Liver (tissue), 9 donors: ENCODE measurements around the gene FRMD5. TPM values are rescaled to one million over a fixed set of nuclear protein-coding genes. Genes with fewer than 3 reads are reported as not detected.

ENCODE experiments used
- DNase-seq: peaks from one replicate; pipeline ENCODE4 v3.0.0-alpha.2; 2017; ENCODE audit warnings: low spot score
- H3K27ac ChIP-seq, 2 donors: one replicate each; pipeline ENCODE4 v1.7.0; 2013; ENCODE audit warnings: inconsistent platforms in 2 of 2, low read length in 2 of 2, control low read depth in 1 of 2, low read depth in 1 of 2, mild to moderate bottlenecking in 1 of 2
- H3K27me3 ChIP-seq, 4 donors: one replicate each; pipeline versions ENCODE4 v1.6.1 to v1.7.0; 2013; ENCODE audit warnings: low read length in 3 of 4, inconsistent platforms in 1 of 4, mild to moderate bottlenecking in 1 of 4, moderate library complexity in 1 of 4; ENCODE audit not compliant: control insufficient read depth in 4 of 4, insufficient read depth in 4 of 4
- H3K36me3 ChIP-seq, 4 donors: one replicate each; pipeline versions ENCODE4 v1.6.1 to v1.7.0; 2013; ENCODE audit warnings: low read length in 3 of 4, mild to moderate bottlenecking in 3 of 4, low read depth in 1 of 4, moderate library complexity in 1 of 4; ENCODE audit not compliant: control insufficient read depth in 4 of 4, insufficient read depth in 3 of 4
- H3K4me1 ChIP-seq, 4 donors: one replicate each; pipeline versions ENCODE4 v1.6.1 to v1.7.0; 2013; ENCODE audit warnings: low read length in 3 of 4, mild to moderate bottlenecking in 3 of 4, moderate library complexity in 1 of 4; ENCODE audit not compliant: control insufficient read depth in 4 of 4, insufficient read depth in 4 of 4
- H3K4me3 ChIP-seq, 3 donors: one replicate each; pipeline versions ENCODE4 v1.6.1 to v1.7.0; 2013; ENCODE audit warnings: low read length in 3 of 3, control low read depth in 1 of 3, low read depth in 1 of 3, mild to moderate bottlenecking in 1 of 3
- H3K9ac ChIP-seq, 2 donors: one replicate each; pipeline ENCODE4 v1.7.0; 2013; ENCODE audit warnings: low read length in 2 of 2, mild to moderate bottlenecking in 2 of 2, moderate library complexity in 2 of 2, control low read depth in 1 of 2, low read depth in 1 of 2
- H3K9me3 ChIP-seq, 4 donors: one replicate each; pipeline versions ENCODE4 v1.6.1 to v1.7.0; 2013; ENCODE audit warnings: low read length in 3 of 4; ENCODE audit not compliant: control insufficient read depth in 4 of 4
- EGR1 ChIP-seq, 2 donors: IDR thresholded peaks; 2 replicates each; pipeline ENCODE4 v1.6.1; 2016 to 2018; ENCODE audit warnings: antibody characterized with exemption in 2 of 2, low read depth in 2 of 2
- FOXA1 ChIP-seq: IDR thresholded peaks from 2 replicates; pipeline ENCODE4 v1.6.1; 2016; ENCODE audit warnings: antibody characterized with exemption
- FOXA2 ChIP-seq: IDR thresholded peaks from 2 replicates; pipeline ENCODE4 v1.6.1; 2016; ENCODE audit warnings: antibody characterized with exemption
- HNF4A ChIP-seq, 2 donors: conservative IDR thresholded peaks; 2 replicates each; pipeline ENCODE4 v1.6.1; 2016; ENCODE audit warnings: antibody characterized with exemption in 2 of 2, mild to moderate bottlenecking in 2 of 2
- HNF4G ChIP-seq: IDR thresholded peaks from 2 replicates; pipeline ENCODE4 v1.6.1; 2016; ENCODE audit warnings: antibody characterized with exemption
- JUND ChIP-seq, 2 donors: IDR thresholded peaks; 2 replicates each; pipeline ENCODE4 v1.6.1; 2016; ENCODE audit warnings: antibody characterized with exemption in 2 of 2
- NR2F2 ChIP-seq: IDR thresholded peaks from 2 replicates; pipeline ENCODE4 v1.6.1; 2016; ENCODE audit warnings: antibody characterized with exemption
- RAD21 ChIP-seq, 2 donors: IDR thresholded peaks; 2 replicates each; pipeline ENCODE4 v1.6.1; 2016; ENCODE audit warnings: antibody characterized with exemption in 2 of 2, mild to moderate bottlenecking in 2 of 2
- RXRA ChIP-seq, 2 donors: IDR thresholded peaks; 2 replicates each; pipeline ENCODE4 v1.6.1; 2017 to 2018; ENCODE audit warnings: antibody characterized with exemption in 2 of 2, mild to moderate bottlenecking in 1 of 2
- SP1 ChIP-seq: IDR thresholded peaks from 2 replicates; pipeline ENCODE4 v1.6.1; 2018; ENCODE audit warnings: antibody characterized with exemption, mild to moderate bottlenecking
- TAF1 ChIP-seq: conservative IDR thresholded peaks from 2 replicates; pipeline ENCODE4 v1.6.1; 2016; ENCODE audit warnings: antibody characterized with exemption, mild to moderate bottlenecking
- WGBS: extraction: QIAGEN DNeasy Blood & Tissue Kit; methylation state at CpG from one replicate; pipeline ENCODE4 v1.1.7; 2013; 5-methylcytosine and 5-hydroxymethylcytosine counted together
- polyA plus RNA-seq, 2 donors: library from polyadenylated mRNA; stranded (reverse) in 1 of 2; unstranded in 1 of 2; fragments of 200-250 nt in 1 of 2; fragments of >200 nt in 1 of 2; fragmentation: Nextera tagmentation in 1 of 2; extraction: Ambion mirVana in 1 of 2; gene quantifications; one replicate each; pipeline versions ENCODE4 v1.2.1 to v1.2.3, GENCODE V29; 2013 to 2015
- total RNA-seq, 2 donors: library from RNA; depleted of rRNA; stranded (reverse); fragments of >200 nt; gene quantifications; one replicate each; pipeline ENCODE4 v1.2.3, GENCODE V29; 2014
- TF ChIP-seq, protein P1 (sequence below): fragments of 150-350 bp; IDR thresholded peaks from 2 replicates; pipeline ENCODE4 v1.5.1; 2017; ENCODE audit warnings: improper control_type of control experiment, low read depth, low read length; ENCODE audit not compliant: missing input control
- TF ChIP-seq, protein P2 (sequence below): IDR thresholded peaks from 2 replicates; pipeline ENCODE4 v1.6.1; 2016; ENCODE audit warnings: antibody characterized with exemption
- TF ChIP-seq, protein P3 (sequence below): IDR thresholded peaks from 2 replicates; pipeline ENCODE4 v1.6.1; 2016; ENCODE audit warnings: antibody characterized with exemption, mild to moderate bottlenecking
- TF ChIP-seq, protein P4 (sequence below): IDR thresholded peaks from 2 replicates; pipeline ENCODE4 v1.6.1; 2016; ENCODE audit warnings: antibody characterized with exemption
- donor health status: healthy.
- donor health status: healthy.
- donor health status: healthy.
- donor health status: healthy.
- donor health status: healthy.

FRMD5 gene
- total and polyA plus RNA-seq, 4 donors: 0.01 to 0.25 TPM; not detected in 2

DNA sequence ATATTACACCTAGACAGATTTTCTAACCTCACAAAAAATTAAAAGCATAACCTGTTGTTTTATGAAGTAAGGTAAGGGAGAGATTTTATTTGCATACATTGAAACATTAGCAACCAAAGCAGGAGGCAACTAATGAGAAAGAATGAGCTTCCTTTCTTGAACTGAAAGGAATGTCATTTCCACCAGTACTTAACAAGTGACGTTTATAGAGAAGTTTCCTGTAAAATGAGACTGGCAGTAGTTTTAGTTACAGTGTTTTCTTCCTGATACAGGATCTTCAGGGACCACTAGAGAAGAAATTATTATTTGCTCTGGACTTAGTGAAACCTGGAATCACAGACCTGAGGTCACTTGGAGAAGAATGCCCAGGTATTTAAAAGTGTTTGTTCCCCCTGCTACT lies 27.4 kb upstream of the FRMD5 start:
- Histone ChIP-seq H3K9me3 (no peaks in the 10 kb centered on the region), H3K4me1 (no peaks in the 10 kb centered on the region), H3K27ac (no peak overlapping the region), H3K9ac (no peak overlapping the region), H3K4me3 (no peak overlapping the region), H3K36me3 (no peaks in the 10 kb centered on the region), H3K27me3 (peaks cover 0 to 6% (median under 1%) of the 10 kb centered on the region in 4 donors)
- TF ChIP-seq, protein P1, sequence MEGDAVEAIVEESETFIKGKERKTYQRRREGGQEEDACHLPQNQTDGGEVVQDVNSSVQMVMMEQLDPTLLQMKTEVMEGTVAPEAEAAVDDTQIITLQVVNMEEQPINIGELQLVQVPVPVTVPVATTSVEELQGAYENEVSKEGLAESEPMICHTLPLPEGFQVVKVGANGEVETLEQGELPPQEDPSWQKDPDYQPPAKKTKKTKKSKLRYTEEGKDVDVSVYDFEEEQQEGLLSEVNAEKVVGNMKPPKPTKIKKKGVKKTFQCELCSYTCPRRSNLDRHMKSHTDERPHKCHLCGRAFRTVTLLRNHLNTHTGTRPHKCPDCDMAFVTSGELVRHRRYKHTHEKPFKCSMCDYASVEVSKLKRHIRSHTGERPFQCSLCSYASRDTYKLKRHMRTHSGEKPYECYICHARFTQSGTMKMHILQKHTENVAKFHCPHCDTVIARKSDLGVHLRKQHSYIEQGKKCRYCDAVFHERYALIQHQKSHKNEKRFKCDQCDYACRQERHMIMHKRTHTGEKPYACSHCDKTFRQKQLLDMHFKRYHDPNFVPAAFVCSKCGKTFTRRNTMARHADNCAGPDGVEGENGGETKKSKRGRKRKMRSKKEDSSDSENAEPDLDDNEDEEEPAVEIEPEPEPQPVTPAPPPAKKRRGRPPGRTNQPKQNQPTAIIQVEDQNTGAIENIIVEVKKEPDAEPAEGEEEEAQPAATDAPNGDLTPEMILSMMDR: no peak
- TF ChIP-seq, protein P2, sequence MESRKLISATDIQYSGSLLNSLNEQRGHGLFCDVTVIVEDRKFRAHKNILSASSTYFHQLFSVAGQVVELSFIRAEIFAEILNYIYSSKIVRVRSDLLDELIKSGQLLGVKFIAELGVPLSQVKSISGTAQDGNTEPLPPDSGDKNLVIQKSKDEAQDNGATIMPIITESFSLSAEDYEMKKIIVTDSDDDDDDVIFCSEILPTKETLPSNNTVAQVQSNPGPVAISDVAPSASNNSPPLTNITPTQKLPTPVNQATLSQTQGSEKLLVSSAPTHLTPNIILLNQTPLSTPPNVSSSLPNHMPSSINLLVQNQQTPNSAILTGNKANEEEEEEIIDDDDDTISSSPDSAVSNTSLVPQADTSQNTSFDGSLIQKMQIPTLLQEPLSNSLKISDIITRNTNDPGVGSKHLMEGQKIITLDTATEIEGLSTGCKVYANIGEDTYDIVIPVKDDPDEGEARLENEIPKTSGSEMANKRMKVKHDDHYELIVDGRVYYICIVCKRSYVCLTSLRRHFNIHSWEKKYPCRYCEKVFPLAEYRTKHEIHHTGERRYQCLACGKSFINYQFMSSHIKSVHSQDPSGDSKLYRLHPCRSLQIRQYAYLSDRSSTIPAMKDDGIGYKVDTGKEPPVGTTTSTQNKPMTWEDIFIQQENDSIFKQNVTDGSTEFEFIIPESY: no peak
- TF ChIP-seq TAF1 (no peak), SP1 (no peak), RXRA (IDR thresholded peaks at IDR 0.05) (no peak), FOXA1 (no peak), HNF4A (conservative IDR thresholded peaks at IDR 0.05) (no peak), RAD21 (IDR thresholded peaks at IDR 0.05) (no peak), NR2F2 (no peak)
- TF ChIP-seq, protein P3, sequence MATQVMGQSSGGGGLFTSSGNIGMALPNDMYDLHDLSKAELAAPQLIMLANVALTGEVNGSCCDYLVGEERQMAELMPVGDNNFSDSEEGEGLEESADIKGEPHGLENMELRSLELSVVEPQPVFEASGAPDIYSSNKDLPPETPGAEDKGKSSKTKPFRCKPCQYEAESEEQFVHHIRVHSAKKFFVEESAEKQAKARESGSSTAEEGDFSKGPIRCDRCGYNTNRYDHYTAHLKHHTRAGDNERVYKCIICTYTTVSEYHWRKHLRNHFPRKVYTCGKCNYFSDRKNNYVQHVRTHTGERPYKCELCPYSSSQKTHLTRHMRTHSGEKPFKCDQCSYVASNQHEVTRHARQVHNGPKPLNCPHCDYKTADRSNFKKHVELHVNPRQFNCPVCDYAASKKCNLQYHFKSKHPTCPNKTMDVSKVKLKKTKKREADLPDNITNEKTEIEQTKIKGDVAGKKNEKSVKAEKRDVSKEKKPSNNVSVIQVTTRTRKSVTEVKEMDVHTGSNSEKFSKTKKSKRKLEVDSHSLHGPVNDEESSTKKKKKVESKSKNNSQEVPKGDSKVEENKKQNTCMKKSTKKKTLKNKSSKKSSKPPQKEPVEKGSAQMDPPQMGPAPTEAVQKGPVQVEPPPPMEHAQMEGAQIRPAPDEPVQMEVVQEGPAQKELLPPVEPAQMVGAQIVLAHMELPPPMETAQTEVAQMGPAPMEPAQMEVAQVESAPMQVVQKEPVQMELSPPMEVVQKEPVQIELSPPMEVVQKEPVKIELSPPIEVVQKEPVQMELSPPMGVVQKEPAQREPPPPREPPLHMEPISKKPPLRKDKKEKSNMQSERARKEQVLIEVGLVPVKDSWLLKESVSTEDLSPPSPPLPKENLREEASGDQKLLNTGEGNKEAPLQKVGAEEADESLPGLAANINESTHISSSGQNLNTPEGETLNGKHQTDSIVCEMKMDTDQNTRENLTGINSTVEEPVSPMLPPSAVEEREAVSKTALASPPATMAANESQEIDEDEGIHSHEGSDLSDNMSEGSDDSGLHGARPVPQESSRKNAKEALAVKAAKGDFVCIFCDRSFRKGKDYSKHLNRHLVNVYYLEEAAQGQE: no peak
- 46% methylated on average over 1 of the region's 1 CpG for WGBS
- no peak for DNase-seq

DNA sequence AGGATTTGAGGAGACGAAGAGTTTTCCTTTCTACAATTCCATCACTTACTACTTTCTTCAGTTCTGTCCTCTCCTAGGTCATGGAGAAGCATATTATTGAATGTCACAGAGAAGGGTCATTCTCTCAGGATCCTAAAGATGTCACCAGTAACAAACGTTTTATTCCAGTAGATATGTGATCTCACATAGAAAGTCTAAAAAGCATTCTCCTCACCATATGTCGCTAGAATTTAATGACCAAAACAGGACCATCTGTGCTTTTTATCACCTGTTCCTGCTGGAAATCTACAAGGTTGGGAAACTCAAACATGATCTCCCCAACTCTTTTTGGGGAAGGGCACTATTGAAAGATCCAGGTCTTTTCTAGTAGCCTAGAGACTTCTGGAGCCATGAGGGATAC lies 24.0 kb upstream of the FRMD5 start:
- Histone ChIP-seq H3K4me3 (no peak overlapping the region), H3K27me3 (peaks cover 0 to 3% (median under 1%) of the 10 kb centered on the region in 4 donors), H3K36me3 (no peaks in the 10 kb centered on the region), H3K4me1 (no peaks in the 10 kb centered on the region), H3K9ac (no peak overlapping the region), H3K27ac (no peak overlapping the region), H3K9me3 (no peaks in the 10 kb centered on the region)
- 64% methylated on average over 3 of the region's 3 CpGs for WGBS
- DNase-seq: no peak
- TF ChIP-seq RAD21 (IDR thresholded peaks at IDR 0.05): no peak
- no peak for TF ChIP-seq HNF4G
- no peak for TF ChIP-seq TAF1
- TF ChIP-seq, protein P3: no peak
- TF ChIP-seq SP1: no peak
- no peak for TF ChIP-seq JUND (IDR thresholded peaks at IDR 0.05)
- no peak for TF ChIP-seq FOXA2
- no peak for TF ChIP-seq EGR1 (IDR thresholded peaks at IDR 0.05; ENCODE audit: low read depth in 2 of 2)
- TF ChIP-seq, protein P4, sequence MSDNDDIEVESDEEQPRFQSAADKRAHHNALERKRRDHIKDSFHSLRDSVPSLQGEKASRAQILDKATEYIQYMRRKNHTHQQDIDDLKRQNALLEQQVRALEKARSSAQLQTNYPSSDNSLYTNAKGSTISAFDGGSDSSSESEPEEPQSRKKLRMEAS: no peak
- TF ChIP-seq, protein P2: no peak
- TF ChIP-seq, protein P1: no peak
- no peak for TF ChIP-seq FOXA1
